IPS-NIHi11 (cell line): Measurements from ENCODE around the gene SCAF1.
A peak's percentile ranks its signal among the peaks of the same experiment; 100 is the strongest.

ENCODE experiments used
- DNase-seq: peaks from one replicate; pipeline ENCODE4 v3.0.0; 2012; ENCODE audit warnings: mixed read lengths, low spot score

Gene SCAF1

GRCh38 chr19:49687150-49687549, 45.1 kb downstream of the SCAF1 start:
- DNase-seq, result peak; percentile 3

DNA sequence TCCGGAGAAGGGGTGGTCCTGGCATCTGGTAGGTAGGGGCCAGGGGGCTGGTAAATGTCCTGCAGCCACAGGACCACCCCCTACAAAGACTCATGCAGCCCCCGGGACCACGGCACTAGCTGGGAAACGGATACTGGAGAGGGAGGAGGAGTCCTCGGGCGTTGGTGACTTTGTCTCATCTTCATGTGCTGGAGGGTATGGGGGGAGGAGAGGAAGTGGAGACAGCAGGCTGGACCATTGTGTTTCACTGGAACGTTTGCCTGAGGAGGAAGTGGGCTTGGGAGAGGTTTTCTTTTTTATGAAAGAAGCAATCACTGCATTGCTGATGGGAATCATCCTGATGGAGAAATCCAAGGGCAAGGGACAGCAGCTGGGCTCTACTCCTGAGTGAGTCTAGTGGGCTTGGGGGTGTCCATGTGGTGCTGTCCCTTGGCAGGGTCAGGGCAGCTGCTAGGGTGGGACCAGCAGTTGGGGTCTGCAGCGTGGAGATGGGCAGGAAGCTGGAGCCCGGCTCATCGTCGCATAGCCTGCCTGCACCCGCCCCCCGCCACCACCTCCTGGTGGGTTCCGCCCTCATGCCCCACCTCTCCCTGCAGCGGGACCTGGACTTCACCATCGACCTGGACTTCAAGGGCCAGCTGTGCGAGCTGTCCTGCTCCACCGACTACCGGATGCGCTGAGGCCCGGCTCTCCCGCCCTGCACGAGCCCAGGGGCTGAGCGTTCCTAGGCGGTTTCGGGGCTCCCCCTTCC, 45.7 kb downstream of the SCAF1 start:
- peak; percentile 17 for DNase-seq

GRCh38 chr19:49688531-49689132, 46.6 kb downstream of the SCAF1 start:
- peak; percentile 14 for DNase-seq

DNA sequence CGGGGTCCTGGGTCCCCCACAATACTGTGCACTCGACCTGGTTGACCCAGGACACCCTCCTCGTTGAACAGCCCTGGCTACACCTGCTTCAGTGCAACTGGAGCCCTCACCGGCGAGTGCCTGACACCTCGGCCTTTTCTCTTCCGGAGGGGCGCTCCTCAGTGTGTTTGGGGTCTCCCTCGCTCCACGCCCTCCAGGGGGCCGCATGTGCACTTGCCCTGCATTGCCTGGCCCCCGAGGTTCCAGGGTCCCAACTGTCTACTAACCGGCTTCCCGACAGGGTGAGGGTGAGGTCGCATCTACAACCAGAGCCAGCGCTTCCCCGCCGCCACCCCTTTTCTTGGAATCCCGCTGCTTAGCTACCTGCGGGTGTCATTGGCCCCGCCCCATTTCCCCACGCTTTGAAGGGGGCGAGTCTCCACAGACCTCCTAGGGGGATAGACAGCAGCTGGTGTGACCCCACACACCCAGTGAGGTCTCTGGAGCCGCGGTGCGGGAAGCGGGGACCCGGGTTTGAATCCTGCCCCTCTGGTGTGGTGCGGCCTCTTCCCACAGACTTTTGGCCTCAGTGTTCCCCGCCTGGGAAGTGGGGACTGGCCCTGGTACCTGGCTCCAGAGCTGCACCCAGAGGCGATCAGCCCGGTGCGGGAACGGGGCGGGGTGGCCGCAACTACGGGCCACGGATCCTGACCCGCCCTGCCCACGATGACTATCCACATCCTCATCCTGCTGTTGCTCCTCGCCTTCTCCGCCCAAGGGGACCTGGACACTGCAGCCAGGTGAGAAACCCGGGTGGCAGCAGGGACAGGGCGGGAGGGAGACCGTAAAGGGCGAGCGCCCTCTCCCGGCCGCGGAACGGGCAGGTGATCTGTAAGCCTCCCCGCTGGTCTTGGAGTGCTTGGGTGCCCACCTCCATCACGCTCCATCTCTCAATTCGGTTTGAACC, 47.4 kb downstream of the SCAF1 start, which contains the start of gene ADM5:
TSS of gene ADM5 (plus strand) at position 462 of the 946 bp plus-strand sequence. CDS start at position 706, 244 bp downstream.
- DNase-seq, result peak; percentile 47

- no peak for DNase-seq
These were observed 48.2 kb downstream of the SCAF1 start for GRCh38 chr19:49690079-49690655.

- DNase-seq, result peak; percentile 93
These were observed 48.7 kb downstream of the SCAF1 start, which contains the start of gene CPT1C for GRCh38 chr19:49690656-49691242. TSS of gene CPT1C (plus strand) at chr19:49691116. CDS start at chr19:49692253, 1,137 bp downstream.

GRCh38 chr19:49691243-49692146, 49.5 kb downstream of the SCAF1 start:
- peak; percentile 83 for DNase-seq

DNA sequence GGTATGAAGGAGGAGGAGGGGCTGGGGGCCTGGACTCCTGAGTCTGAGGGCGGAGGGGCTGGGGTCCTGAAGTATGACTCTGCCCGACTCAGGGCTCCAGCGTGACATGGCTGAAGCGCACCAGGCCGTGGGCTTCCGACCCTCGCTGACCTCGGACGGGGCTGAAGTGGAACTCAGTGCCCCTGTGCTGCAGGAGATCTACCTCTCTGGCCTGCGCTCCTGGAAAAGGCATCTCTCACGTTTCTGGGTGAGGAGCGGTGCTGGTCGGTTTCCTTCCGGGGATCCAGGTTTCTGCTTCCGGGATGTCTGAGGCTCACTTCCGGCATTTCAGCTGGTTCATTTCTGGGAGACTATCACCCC, 50.1 kb downstream of the SCAF1 start:
- no peak for DNase-seq

GRCh38 chr19:49696115-49696514, 54.1 kb downstream of the SCAF1 start:
- no peak for DNase-seq

DNA sequence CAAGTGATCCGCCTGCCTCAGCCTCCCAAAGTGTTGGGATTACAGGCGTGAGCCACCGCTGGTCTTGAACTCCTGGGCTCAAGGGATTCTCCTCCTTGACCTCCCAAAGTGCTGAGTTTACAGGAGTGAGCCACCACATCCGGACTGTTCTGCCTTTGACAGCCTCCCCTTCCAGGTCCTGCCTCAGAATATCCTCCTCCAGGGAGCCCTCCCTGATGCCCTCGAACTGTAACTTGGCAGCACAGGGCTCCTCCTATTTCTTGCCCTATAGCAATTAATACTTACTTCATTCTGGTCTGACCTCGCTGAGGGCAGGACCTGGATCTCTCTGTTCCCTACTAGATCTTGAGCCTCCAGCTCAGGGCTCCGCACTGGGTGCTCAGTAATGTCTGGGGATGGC, 54.9 kb downstream of the SCAF1 start:
- DNase-seq, result no peak

DNA sequence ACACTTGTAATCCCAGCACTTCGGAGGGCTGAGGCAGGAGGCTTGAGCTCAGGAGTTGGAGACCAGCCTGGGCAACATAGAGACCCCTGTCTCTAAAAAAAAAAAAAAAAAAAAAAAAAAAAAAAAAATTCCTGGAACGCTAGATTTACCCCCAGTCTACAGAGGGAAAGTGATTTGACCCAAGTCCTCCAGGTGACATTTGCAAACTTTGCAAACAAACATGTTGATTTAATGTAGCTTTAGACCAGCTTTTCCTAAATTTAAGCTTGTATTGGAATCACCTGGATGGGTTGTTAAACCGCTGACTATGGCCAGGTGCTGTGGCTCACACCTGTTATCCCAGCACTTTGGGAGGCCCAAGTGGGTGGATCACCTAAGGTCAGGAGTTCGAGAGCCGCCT, 57.4 kb downstream of the SCAF1 start:
- no peak for DNase-seq

DNA sequence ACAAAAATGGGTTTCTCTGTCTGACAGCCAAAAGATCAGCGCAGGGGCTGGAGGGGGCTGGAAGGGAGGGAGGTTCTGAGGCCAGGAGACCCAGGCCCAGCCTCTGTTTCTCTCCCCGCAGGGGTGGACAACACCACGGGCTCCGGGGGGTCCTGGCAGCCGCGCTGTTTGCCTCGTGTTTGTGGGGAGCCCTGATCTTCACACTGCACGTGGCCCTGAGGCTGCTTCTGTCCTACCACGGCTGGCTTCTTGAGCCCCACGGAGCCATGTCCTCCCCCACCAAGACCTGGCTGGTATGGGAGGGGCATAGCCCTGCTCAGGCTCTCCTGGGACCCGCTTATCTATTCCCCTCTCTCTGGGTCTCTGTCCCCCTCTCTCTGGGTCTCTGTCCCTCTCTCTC, 58.6 kb downstream of the SCAF1 start:
- DNase-seq, result no peak

- DNase-seq, result no peak
These were observed 59.3 kb downstream of the SCAF1 start for GRCh38 chr19:49701271-49701786.

- no peak for DNase-seq
These were observed 63.1 kb downstream of the SCAF1 start for GRCh38 chr19:49704888-49705642.

DNA sequence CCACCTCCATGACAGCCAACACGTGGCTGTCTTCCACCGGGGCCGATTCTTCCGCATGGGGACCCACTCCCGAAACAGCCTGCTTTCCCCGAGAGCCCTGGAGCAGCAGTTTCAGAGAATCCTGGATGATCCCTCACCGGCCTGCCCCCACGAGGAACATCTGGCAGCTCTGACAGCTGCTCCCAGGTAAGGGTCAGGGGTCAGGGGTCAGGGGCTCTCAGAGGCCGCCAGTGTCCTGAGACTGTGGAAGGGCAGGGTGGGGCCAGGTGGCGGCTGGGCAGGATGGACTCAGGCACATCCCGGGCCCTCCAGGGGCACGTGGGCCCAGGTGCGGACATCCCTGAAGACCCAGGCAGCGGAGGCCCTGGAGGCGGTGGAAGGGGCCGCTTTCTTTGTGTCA, 63.9 kb downstream of the SCAF1 start:
- no peak for DNase-seq
